Hepatocyte (in vitro differentiated cells): ENCODE results near the gene RAB4A.

ENCODE experiments used
- EZH2 ChIP-seq: fragments of 200-600 bp; sonication (generic); IDR thresholded peaks from 2 replicates; pipeline ENCODE4 v1.6.1; 2016; ENCODE audit warnings: antibody characterized with exemption, mild to moderate bottlenecking, borderline replicate concordance
- EZH2phosphoT487 ChIP-seq: fragments of 200-600 bp; sonication (generic); IDR thresholded peaks from one replicate; pipeline ENCODE4 v1.6.1; 2018; ENCODE audit warnings: antibody characterized with exemption, mild to moderate bottlenecking, low read depth, moderate library complexity; ENCODE audit not compliant: unreplicated experiment, severe bottlenecking
- TF ChIP-seq, protein P1 (sequence below): fragments of 200-600 bp; sonication (generic); IDR thresholded peaks from 2 replicates; pipeline ENCODE4 v1.5.1; 2016; ENCODE audit warnings: antibody characterized with exemption, mild to moderate bottlenecking; ENCODE audit not compliant: poor library complexity

DNA sequence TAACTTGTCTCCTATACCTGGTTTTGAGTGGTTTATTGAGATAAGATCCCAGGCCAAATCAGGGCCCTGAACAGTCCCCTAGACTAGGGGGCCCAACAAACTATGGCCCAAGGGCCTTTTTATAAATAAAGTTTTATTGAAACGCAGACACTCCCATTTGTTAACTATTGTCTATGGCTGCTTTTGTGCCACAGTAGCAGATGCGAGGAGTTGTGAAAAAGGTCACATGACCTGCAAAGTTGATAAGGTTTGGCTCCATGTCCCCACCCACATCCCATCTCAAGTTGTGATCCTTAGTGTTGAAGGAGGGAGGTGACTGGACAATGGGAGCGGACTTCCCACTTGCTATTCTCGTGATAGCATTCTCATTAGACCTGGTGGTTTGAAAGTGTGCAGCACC is 29.5 kb upstream of the RAB4A start:
- TF ChIP-seq EZH2phosphoT487 (no peak), EZH2 (no peak)
- TF ChIP-seq, protein P1, sequence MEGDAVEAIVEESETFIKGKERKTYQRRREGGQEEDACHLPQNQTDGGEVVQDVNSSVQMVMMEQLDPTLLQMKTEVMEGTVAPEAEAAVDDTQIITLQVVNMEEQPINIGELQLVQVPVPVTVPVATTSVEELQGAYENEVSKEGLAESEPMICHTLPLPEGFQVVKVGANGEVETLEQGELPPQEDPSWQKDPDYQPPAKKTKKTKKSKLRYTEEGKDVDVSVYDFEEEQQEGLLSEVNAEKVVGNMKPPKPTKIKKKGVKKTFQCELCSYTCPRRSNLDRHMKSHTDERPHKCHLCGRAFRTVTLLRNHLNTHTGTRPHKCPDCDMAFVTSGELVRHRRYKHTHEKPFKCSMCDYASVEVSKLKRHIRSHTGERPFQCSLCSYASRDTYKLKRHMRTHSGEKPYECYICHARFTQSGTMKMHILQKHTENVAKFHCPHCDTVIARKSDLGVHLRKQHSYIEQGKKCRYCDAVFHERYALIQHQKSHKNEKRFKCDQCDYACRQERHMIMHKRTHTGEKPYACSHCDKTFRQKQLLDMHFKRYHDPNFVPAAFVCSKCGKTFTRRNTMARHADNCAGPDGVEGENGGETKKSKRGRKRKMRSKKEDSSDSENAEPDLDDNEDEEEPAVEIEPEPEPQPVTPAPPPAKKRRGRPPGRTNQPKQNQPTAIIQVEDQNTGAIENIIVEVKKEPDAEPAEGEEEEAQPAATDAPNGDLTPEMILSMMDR = no peak
